NB4 (cell line): ENCODE results near the gene OR6A2.

ENCODE experiments used
- CTCF ChIP-seq: IDR thresholded peaks from one replicate; pipeline ENCODE4 v1.5.1; 2012; ENCODE audit warnings: low read depth, low read length
- MYC ChIP-seq: IDR thresholded peaks from 2 replicates; pipeline ENCODE4 v1.6.1; 2011; ENCODE audit warnings: low read depth, low read length
- POLR2A ChIP-seq: IDR thresholded peaks from 2 replicates; pipeline ENCODE4 v1.6.1; 2011; ENCODE audit warnings: mild to moderate bottlenecking; ENCODE audit not compliant: insufficient read length; ENCODE audit errors: extremely low read depth

- TF ChIP-seq CTCF (no peak), POLR2A (no peak), MYC (no peak)
Observed at GRCh38 chr11:6755953-6756347, 43.5 kb downstream of the OR6A2 start.
